ENCODE data around the gene EFHC1.

DNA sequence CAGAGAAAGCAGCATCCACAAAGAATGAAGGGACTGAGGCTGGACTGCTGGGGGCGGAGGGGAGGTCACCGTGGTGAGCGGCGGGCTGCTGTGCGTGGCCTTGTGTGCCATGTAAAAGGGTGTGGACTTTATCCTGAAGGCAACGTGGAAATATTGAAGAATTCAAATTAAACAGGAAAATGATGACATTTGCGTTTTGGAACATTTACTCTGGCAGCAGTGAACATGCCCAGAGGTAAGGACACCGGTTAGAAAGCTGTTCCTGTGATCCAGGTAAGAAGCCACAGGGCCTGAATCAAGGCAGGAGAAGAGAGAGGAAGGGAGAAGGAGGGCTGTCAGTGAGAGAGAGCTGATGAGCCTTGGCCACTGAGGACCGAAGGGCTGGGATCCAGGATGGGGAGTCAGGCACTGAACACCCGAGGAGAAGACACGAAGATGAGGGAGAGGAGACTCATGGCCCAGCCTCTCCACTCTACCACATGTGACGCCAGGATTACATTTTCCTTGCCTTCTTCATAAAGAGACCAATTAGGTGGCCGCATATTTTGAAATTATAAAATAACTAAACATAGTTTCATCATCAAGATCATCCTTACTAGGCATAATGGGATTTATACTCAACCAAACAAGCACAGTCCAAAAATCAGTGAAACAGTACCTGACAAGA, 98.3 kb downstream of the EFHC1 start:
- no peak for TF ChIP-seq POLR2A (IDR thresholded peaks at IDR 0.05)
- no peak for TF ChIP-seq CTCF (IDR thresholded peaks at IDR 0.05)
